ENCODE results near the gene COG1.

Gene COG1

GRCh38 chr17:73223626-73224230 lies 30.9 kb downstream of the COG1 start:
- TF ChIP-seq CTCF (IDR thresholded peaks at IDR 0.05; ENCODE audit: low read depth, low read length): no peak
- DNase-seq (ENCODE audit: low read depth in 2 of 2): no peak
- no peak overlapping the region for H3K4me3 ChIP-seq (replicated peaks in 1 of 2; ENCODE audit: low read depth in 2 of 2, low read length in 2 of 2)

DNA sequence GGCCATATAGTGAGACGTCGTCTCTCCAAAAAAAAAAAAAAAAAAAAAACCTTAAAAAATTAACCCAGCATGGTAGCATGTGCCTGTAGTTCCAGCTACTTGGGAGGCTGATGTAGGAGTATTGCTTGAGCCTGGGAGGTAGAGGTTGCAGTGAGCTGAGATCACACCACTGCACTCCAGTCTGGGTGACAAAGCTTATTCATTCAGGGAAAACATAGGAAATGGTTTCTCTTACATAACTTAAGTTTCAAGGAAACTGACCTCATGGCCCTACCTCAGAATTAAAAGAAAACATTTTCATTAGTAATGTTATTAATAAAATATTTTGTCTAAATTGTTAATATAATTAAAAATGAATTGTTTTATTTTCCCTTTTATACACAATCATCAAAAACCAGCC lies 31.4 kb downstream of the COG1 start:
- DNase-seq (ENCODE audit: low read depth in 2 of 2): peak in 1 of 2 donors; percentile 54
- TF ChIP-seq CTCF (IDR thresholded peaks at IDR 0.05; ENCODE audit: low read depth, low read length): no peak
- no peak overlapping the region for H3K4me3 ChIP-seq (replicated peaks in 1 of 2; ENCODE audit: low read depth in 2 of 2, low read length in 2 of 2)

- no peak overlapping the region for H3K4me3 ChIP-seq (replicated peaks in 1 of 2; ENCODE audit: low read depth in 2 of 2, low read length in 2 of 2)
- no peak for TF ChIP-seq CTCF (IDR thresholded peaks at IDR 0.05; ENCODE audit: low read depth, low read length)
- DNase-seq (ENCODE audit: low read depth in 2 of 2): no peak
These were observed 31.9 kb downstream of the COG1 start for GRCh38 chr17:73224663-73225305.

- TF ChIP-seq CTCF (IDR thresholded peaks at IDR 0.05; ENCODE audit: low read depth, low read length): no peak
- no peak overlapping the region for H3K4me3 ChIP-seq (replicated peaks in 1 of 2; ENCODE audit: low read depth in 2 of 2, low read length in 2 of 2)
- DNase-seq (ENCODE audit: low read depth in 2 of 2): peak in 1 of 2 donors; percentile 23
These were observed 33.8 kb downstream of the COG1 start for GRCh38 chr17:73226556-73227172.

GRCh38 chr17:73227379-73227778 lies 34.5 kb downstream of the COG1 start:
- H3K4me3 ChIP-seq (replicated peaks in 1 of 2; ENCODE audit: low read depth in 2 of 2, low read length in 2 of 2): no peak overlapping the region
- TF ChIP-seq CTCF (IDR thresholded peaks at IDR 0.05; ENCODE audit: low read depth, low read length): no peak

GRCh38 chr17:73227944-73228343 lies 35.1 kb downstream of the COG1 start:
- TF ChIP-seq CTCF (IDR thresholded peaks at IDR 0.05; ENCODE audit: low read depth, low read length): no peak
- no peak for DNase-seq (ENCODE audit: low read depth in 2 of 2)
- no peak overlapping the region for H3K4me3 ChIP-seq (replicated peaks in 1 of 2; ENCODE audit: low read depth in 2 of 2, low read length in 2 of 2)

More at GRCh38 chr17:73227379-73227778, 34.5 kb downstream of the COG1 start:
- DNase-seq (ENCODE audit: low read depth in 2 of 2): no peak

Measured in cardiac fibroblast (primary cell).